ENCODE data around the gene CEP128. TPM values are rescaled to one million over a fixed set of nuclear protein-coding genes. Genes with fewer than 3 reads are reported as not detected.

CEP128 gene
- total and polyA plus RNA-seq, 7 donors = 0.79 to 2.3 (median 1.8) TPM

GRCh38 chr14:80638620-80639515, 302.7 kb downstream of the CEP128 start:
- H3K27me3 ChIP-seq (ENCODE audit: insufficient read depth in 3 of 3, low read length in 2 of 3) = no peaks in the 10 kb centered on the region
- no peak overlapping the region for H3K27ac ChIP-seq
- H3K4me1 ChIP-seq = no peaks in the 10 kb centered on the region
- intact Hi-C loops (cut with DNase I) = no loop called here
- DNase-seq = no peak
- no peak overlapping the region for H3K4me3 ChIP-seq
- ATAC-seq = no peak
- H3K9me3 ChIP-seq = no peaks in the 10 kb centered on the region
- no peak for TF ChIP-seq CTCF (IDR thresholded peaks at IDR 0.05)
- WGBS, 3 donors = 95 to 96% (median 96%) methylated on average over 6 of the region's 6 CpGs
- no peaks in the 10 kb centered on the region for H3K36me3 ChIP-seq (ENCODE audit: insufficient read depth in 1 of 2, low read depth in 1 of 2)

GRCh38 chr14:80637756-80638619, 303.6 kb downstream of the CEP128 start:
- H3K27me3 ChIP-seq (ENCODE audit: insufficient read depth in 3 of 3, low read length in 2 of 3) = no peaks in the 10 kb centered on the region
- ATAC-seq = no peak
- no peaks in the 10 kb centered on the region for H3K9me3 ChIP-seq
- TF ChIP-seq CTCF (IDR thresholded peaks at IDR 0.05) = no peak
- intact Hi-C loops (cut with DNase I) = no loop called here
- no peaks in the 10 kb centered on the region for H3K36me3 ChIP-seq (ENCODE audit: insufficient read depth in 1 of 2, low read depth in 1 of 2)
- H3K27ac ChIP-seq = no peak overlapping the region
- no peak overlapping the region for H3K4me3 ChIP-seq
- no peak for DNase-seq
- 69 to 80% (median 74%) methylated on average over 10 of the region's 10 CpGs for WGBS, 3 donors
- no peaks in the 10 kb centered on the region for H3K4me1 ChIP-seq

GRCh38 chr14:80636071-80636470, 305.5 kb downstream of the CEP128 start:
- H3K4me3 ChIP-seq = no peak overlapping the region
- 97 to 100% (median 97%) methylated on average over 1 of the region's 1 CpG for WGBS, 3 donors
- no peaks in the 10 kb centered on the region for H3K36me3 ChIP-seq (ENCODE audit: insufficient read depth in 1 of 2, low read depth in 1 of 2)
- DNase-seq = no peak
- ATAC-seq = no peak
- no peaks in the 10 kb centered on the region for H3K4me1 ChIP-seq
- no peak for TF ChIP-seq CTCF (IDR thresholded peaks at IDR 0.05)
- no peaks in the 10 kb centered on the region for H3K27me3 ChIP-seq (ENCODE audit: insufficient read depth in 3 of 3, low read length in 2 of 3)
- intact Hi-C loops (cut with DNase I) = no loop called here
- no peaks in the 10 kb centered on the region for H3K9me3 ChIP-seq
- no peak overlapping the region for H3K27ac ChIP-seq

- no peaks in the 10 kb centered on the region for H3K9me3 ChIP-seq
- H3K4me3 ChIP-seq = no peak overlapping the region
- no peaks in the 10 kb centered on the region for H3K36me3 ChIP-seq (ENCODE audit: insufficient read depth in 1 of 2, low read depth in 1 of 2)
- ATAC-seq = no peak
- no peak overlapping the region for H3K27ac ChIP-seq
- 69 to 73% (median 70%) methylated on average over 3 of the region's 3 CpGs for WGBS, 3 donors
- TF ChIP-seq CTCF (IDR thresholded peaks at IDR 0.05) = no peak
- no peak for DNase-seq
- no peaks in the 10 kb centered on the region for H3K27me3 ChIP-seq (ENCODE audit: insufficient read depth in 3 of 3, low read length in 2 of 3)
- intact Hi-C loops (cut with DNase I) = no loop called here
- H3K4me1 ChIP-seq = no peaks in the 10 kb centered on the region
Observed at GRCh38 chr14:80634106-80634758, 307.3 kb downstream of the CEP128 start.

All from psoas muscle (tissue), 8 donors.